ENCODE results near the gene RNF223. TPM values are rescaled to one million over a fixed set of nuclear protein-coding genes. Genes with fewer than 3 reads are reported as not detected.

RNF223 gene
- total RNA-seq, 4 donors from 2014 or later = 1.3 TPM; not detected in 3

DNA sequence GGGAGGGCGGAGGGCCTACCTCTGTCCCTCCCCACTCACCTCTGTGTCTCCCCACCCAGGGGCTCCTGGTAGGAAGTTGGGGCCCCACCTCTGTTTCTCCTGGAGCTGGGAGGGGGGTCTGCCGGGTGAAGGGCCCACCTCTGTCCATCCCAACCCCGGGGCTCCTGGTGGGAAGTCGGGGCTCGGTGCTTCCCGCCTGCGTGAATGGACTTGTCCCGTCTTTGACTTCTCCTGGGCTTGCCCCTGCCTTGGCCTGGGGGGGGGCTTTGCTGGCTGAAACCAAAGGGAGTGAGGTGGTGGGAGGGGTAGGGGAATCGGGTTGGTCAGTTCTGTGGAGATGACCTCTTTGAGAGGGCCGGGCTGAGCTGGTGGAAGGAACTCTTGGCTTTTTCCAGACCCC lies 48.4 kb downstream of the RNF223 start:
- Histone ChIP-seq H3K4me3 (no peak overlapping the region), H3K27ac (no peak overlapping the region), H3K27me3 (no peaks in the 10 kb centered on the region), H3K36me3 (no peaks in the 10 kb centered on the region), H3K9me3 (no peaks in the 10 kb centered on the region), H3K4me1 (peaks cover 0 to 17% (median 2%) of the 10 kb centered on the region in 4 donors)
- no peak for TF ChIP-seq POLR2A (IDR thresholded peaks at IDR 0.05)
- no peak for TF ChIP-seq CTCF (IDR thresholded peaks at IDR 0.05)
- DNase-seq = no peak

GRCh38 chr1:1024771-1025699 lies 49.1 kb downstream of the RNF223 start:
- no peak for TF ChIP-seq CTCF (IDR thresholded peaks at IDR 0.05)
- Histone ChIP-seq H3K27ac (no peak overlapping the region), H3K27me3 (no peaks in the 10 kb centered on the region), H3K36me3 (no peaks in the 10 kb centered on the region), H3K4me3 (no peak overlapping the region), H3K4me1 (peaks cover 0 to 24% (median 5%) of the 10 kb centered on the region in 4 donors), H3K9me3 (no peaks in the 10 kb centered on the region)
- DNase-seq = no peak

GRCh38 chr1:1024149-1024770 lies 49.8 kb downstream of the RNF223 start:
- no peak for DNase-seq
- Histone ChIP-seq H3K27ac (no peak overlapping the region), H3K27me3 (no peaks in the 10 kb centered on the region), H3K36me3 (no peaks in the 10 kb centered on the region), H3K4me1 (peaks cover 0 to 24% (median 5%) of the 10 kb centered on the region in 4 donors), H3K9me3 (no peaks in the 10 kb centered on the region), H3K4me3 (no peak overlapping the region)
- TF ChIP-seq CTCF (IDR thresholded peaks at IDR 0.05) = no peak
- no peak for TF ChIP-seq POLR2A (IDR thresholded peaks at IDR 0.05)

- Histone ChIP-seq H3K4me1 (peaks cover 0 to 24% (median 7%) of the 10 kb centered on the region in 4 donors), H3K27me3 (no peaks in the 10 kb centered on the region), H3K27ac (no peak overlapping the region), H3K9me3 (no peaks in the 10 kb centered on the region), H3K36me3 (no peaks in the 10 kb centered on the region), H3K4me3 (no peak overlapping the region)
- DNase-seq = no peak
- no peak for TF ChIP-seq POLR2A (IDR thresholded peaks at IDR 0.05)
- TF ChIP-seq CTCF (IDR thresholded peaks at IDR 0.05) = no peak
Observed at GRCh38 chr1:1023700-1024099, 50.4 kb downstream of the RNF223 start.

DNA sequence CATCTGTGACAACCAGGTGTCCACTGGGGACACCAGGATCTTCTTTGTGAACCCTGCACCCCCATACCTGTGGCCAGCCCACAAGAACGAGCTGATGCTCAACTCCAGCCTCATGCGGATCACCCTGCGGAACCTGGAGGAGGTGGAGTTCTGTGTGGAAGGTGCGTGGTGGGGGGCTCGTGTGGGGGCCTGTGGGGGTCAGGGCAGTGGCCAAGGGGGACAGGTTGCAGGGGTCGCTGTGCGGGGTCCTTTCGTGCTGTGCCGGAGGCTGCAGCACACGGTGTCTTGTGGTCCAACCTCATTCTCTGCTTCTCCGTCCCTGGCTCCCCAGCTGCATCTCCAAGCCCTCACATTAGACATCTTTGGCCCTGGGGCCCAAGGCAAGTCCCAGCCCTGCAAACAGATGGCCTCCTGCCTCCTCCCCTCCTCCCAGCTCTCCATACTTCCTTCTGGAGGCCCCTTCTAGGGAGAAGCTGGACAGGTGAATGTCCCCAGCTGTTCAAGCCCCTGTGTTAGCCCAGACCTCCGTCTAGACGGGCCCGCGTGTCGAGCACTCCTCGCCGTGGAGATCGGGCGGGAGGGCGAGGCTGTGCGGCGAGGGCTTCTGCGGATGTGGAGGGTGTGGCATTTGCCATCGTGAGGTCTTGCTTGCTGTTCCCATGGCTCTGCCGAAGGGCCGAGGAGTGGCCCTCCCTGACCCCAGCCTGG lies 51.6 kb downstream of the RNF223 start:
- no peak overlapping the region for H3K4me3 ChIP-seq
- TF ChIP-seq POLR2A (IDR thresholded peaks at IDR 0.05) = no peak
- no peak for TF ChIP-seq CTCF (IDR thresholded peaks at IDR 0.05)
- no peaks in the 10 kb centered on the region for H3K36me3 ChIP-seq
- H3K4me1 ChIP-seq = peaks cover 0 to 24% (median 7%) of the 10 kb centered on the region in 4 donors
- no peaks in the 10 kb centered on the region for H3K27me3 ChIP-seq
- H3K9me3 ChIP-seq = no peaks in the 10 kb centered on the region
- no peak overlapping the region for H3K27ac ChIP-seq
- DNase-seq = no peak
